K562 (cell line): ENCODE results near the gene PPP1R9B. TPM values are rescaled to one million over a fixed set of nuclear protein-coding genes. Genes with fewer than 3 reads are reported as not detected.
A peak's percentile ranks its signal among the peaks of the same experiment; 100 is the strongest.

ENCODE experiments used
- ATAC-seq: fragments of 200-7000 bp; cut with Tn5 transposase; 3 replicates; pipeline ENCODE4 v1.9.1; 2020; ENCODE audit warnings: moderate library complexity
- BruUV-seq: library from RNA; stranded (reverse); fragments of 400-500 nt; replicated peaks from 2 replicates; lab custom pipeline; 2021; lab: Mats Ljungman, UMichigan
- CTCF ChIA-PET: fragments of 300-600 bp; formaldehyde crosslinking; extraction: SDS; loops from one replicate; lab custom pipeline; 2021; ENCODE audit warnings: low intra/inter-chr PET ratio; lab: Yijun Ruan, JAX
- POLR2A ChIA-PET: fragments of 300-600, 350-650 bp; sonication (Branson Sonifier 250); formaldehyde crosslinking; extraction: SDS; loops from one replicate; lab custom pipeline; 2021; ENCODE audit warnings: antibody characterized with exemption, inconsistent platforms; lab: Yijun Ruan, JAX
- DNase-seq, 4 experiments: peaks; one replicate each; pipeline versions ENCODE4 v3.0.0 to v3.0.0-alpha.2; 2011 to 2018; ENCODE audit warnings: low spot score in 3 of 4, mixed read lengths in 3 of 4; ENCODE audit errors: extremely low read depth in 1 of 4
- FAIRE-seq: peaks from 2 replicates; lab custom pipeline; 2011; peaks lifted over from hg19 to GRCh38; lab: Jason Lieb, UNC
- H2AFZ ChIP-seq: 2 replicates; pipeline ENCODE4 v1.6.0; 2011; ENCODE audit warnings: low read depth, low read length, control low read depth, inconsistent platforms
- H3K27ac ChIP-seq: fragments of 200-600 bp; 3 replicates; pipeline ENCODE4 v1.8.0; 2011; ENCODE audit warnings: low read depth, mild to moderate bottlenecking, control low read depth, inconsistent platforms, low read length, moderate library complexity, mixed read lengths; ENCODE audit errors: extremely low read depth
- H3K27me3 ChIP-seq, 2 experiments: fragments of 300-600 bp in 1 of 2; 2 replicates in 1 of 2; 3 replicates in 1 of 2; pipeline versions ENCODE4 v1.6.0 to v1.8.0; 2011; ENCODE audit warnings: inconsistent platforms in 2 of 2, low read length in 2 of 2, mild to moderate bottlenecking in 1 of 2, mixed read lengths in 1 of 2, moderate library complexity in 1 of 2; ENCODE audit not compliant: control insufficient read depth in 2 of 2, insufficient read depth in 2 of 2
- H3K36me3 ChIP-seq: fragments of 300-600 bp; 3 replicates; pipeline ENCODE4 v1.8.0; 2011; ENCODE audit warnings: mild to moderate bottlenecking, low read length, inconsistent platforms; ENCODE audit not compliant: control insufficient read depth, insufficient read depth
- H3K4me1 ChIP-seq, 2 experiments: fragments of 200-600 bp in 1 of 2; replicated peaks in 1 of 2; 2 replicates in 1 of 2; 3 replicates in 1 of 2; pipeline versions ENCODE4 v1.5.1 to v1.8.0; 2011; ENCODE audit warnings: inconsistent platforms in 2 of 2, low read length in 2 of 2, mild to moderate bottlenecking in 1 of 2, mixed read lengths in 1 of 2, moderate library complexity in 1 of 2; ENCODE audit not compliant: control insufficient read depth in 2 of 2, insufficient read depth in 2 of 2
- H3K4me2 ChIP-seq: 2 replicates; pipeline ENCODE4 v1.6.1; 2011; ENCODE audit warnings: low read length, control low read depth, inconsistent platforms, mixed read lengths; ENCODE audit not compliant: insufficient read depth
- H3K4me3 ChIP-seq: fragments of 200-600 bp; sonication (generic), shearing (Covaris generic); 2 replicates; pipeline ENCODE4 v1.5.1; 2016; ENCODE audit warnings: control low read depth, inconsistent platforms
- H3K79me2 ChIP-seq: fragments of 200-600 bp; 3 replicates; pipeline ENCODE4 v1.8.0; 2011; ENCODE audit warnings: low read length, inconsistent platforms; ENCODE audit not compliant: control insufficient read depth, insufficient read depth
- H3K9ac ChIP-seq, 2 experiments: 2 replicates each; pipeline versions ENCODE4 v1.6.0 to v1.6.1; 2011; ENCODE audit warnings: low read depth in 2 of 2, low read length in 2 of 2, control low read depth in 1 of 2, inconsistent platforms in 1 of 2, mild to moderate bottlenecking in 1 of 2, mixed read lengths in 1 of 2; ENCODE audit not compliant: insufficient read depth in 1 of 2
- H3K9me1 ChIP-seq: one replicate; pipeline ENCODE4 v1.6.0; 2011; ENCODE audit warnings: inconsistent platforms, mild to moderate bottlenecking, low read length, moderate library complexity; ENCODE audit not compliant: control insufficient read depth, insufficient read depth
- H3K9me3 ChIP-seq: replicated peaks from 2 replicates; pipeline ENCODE4 v1.5.1; 2011; ENCODE audit warnings: low read depth, low read length, inconsistent platforms; ENCODE audit not compliant: control insufficient read depth, insufficient read depth
- H4K20me1 ChIP-seq: replicated peaks from 2 replicates; pipeline ENCODE4 v1.6.1; 2011; ENCODE audit warnings: low read length, inconsistent platforms, mixed read lengths; ENCODE audit not compliant: control insufficient read depth, insufficient read depth
- BACH1 ChIP-seq: fragments of 200-800 bp; sonication (Bioruptor generic); IDR thresholded peaks from 2 replicates; pipeline ENCODE4 v1.6.1; 2016; ENCODE audit warnings: missing genetic modification characterization, missing compliant biosample characterization
- CTBP1 ChIP-seq: fragments of 450-650 bp; IDR thresholded peaks from 2 replicates; pipeline ENCODE4 v1.6.1; 2016; ENCODE audit warnings: borderline replicate concordance
- EWSR1 ChIP-seq: fragments of 450-650 bp; IDR thresholded peaks from 2 replicates; pipeline ENCODE4 v1.6.1; 2018; ENCODE audit warnings: borderline replicate concordance, mild to moderate bottlenecking, low read depth, moderate library complexity; ENCODE audit not compliant: partially characterized antibody
- HDAC6 ChIP-seq: IDR thresholded peaks from 2 replicates; pipeline ENCODE4 v1.6.1; 2012; ENCODE audit warnings: low read depth, mild to moderate bottlenecking, control low read depth, inconsistent platforms, low read length, moderate library complexity
- JUND ChIP-seq, 2 experiments: IDR thresholded peaks; 2 replicates in 1 of 2; 3 replicates in 1 of 2; pipeline ENCODE4 v1.6.1; 2011; ENCODE audit warnings: borderline replicate concordance in 2 of 2, low read depth in 2 of 2, low read length in 2 of 2, improper control_type of control experiment in 1 of 2, missing biosample characterization in 1 of 2, missing genetic modification characterization in 1 of 2, missing genetic modification reagents in 1 of 2
- KDM1A ChIP-seq, 2 experiments: fragments of 450-650 bp; IDR thresholded peaks; 2 replicates each; pipeline ENCODE4 v1.6.1; 2016; ENCODE audit warnings: mild to moderate bottlenecking in 2 of 2
- NONO ChIP-seq, 2 experiments: fragments of 200-400 bp in 1 of 2; fragments of 450-650 bp in 1 of 2; formaldehyde crosslinking in 1 of 2; IDR thresholded peaks; 2 replicates each; pipeline ENCODE4 v1.6.1; 2017; ENCODE audit warnings: low read depth in 2 of 2, mild to moderate bottlenecking in 2 of 2, moderate library complexity in 2 of 2, low read length in 1 of 2
- PHF21A ChIP-seq: fragments of 450-650 bp; IDR thresholded peaks from 2 replicates; pipeline ENCODE4 v1.6.1; 2017; ENCODE audit warnings: low read depth, borderline replicate concordance
- RAD21 ChIP-seq, 2 experiments: fragments of 250-450 bp in 1 of 2; fragments of 450-650 bp in 1 of 2; sonication (Bioruptor Pico) in 1 of 2; formaldehyde crosslinking in 1 of 2; IDR thresholded peaks in 1 of 2; conservative IDR thresholded peaks in 1 of 2; 2 replicates each; pipeline versions ENCODE4 v1.4.0 to v1.8.0; 2020 to 2022; ENCODE audit warnings: mild to moderate bottlenecking in 2 of 2, moderate library complexity in 1 of 2
- RCOR1 ChIP-seq, 2 experiments: IDR thresholded peaks; 2 replicates each; pipeline ENCODE4 v1.6.1; 2012; ENCODE audit warnings: low read depth in 2 of 2, low read length in 2 of 2, borderline replicate concordance in 1 of 2, improper control_type of control experiment in 1 of 2
- RFX5 ChIP-seq: IDR thresholded peaks from 2 replicates; pipeline ENCODE4 v1.6.1; 2011; ENCODE audit warnings: low read depth, mild to moderate bottlenecking, improper control_type of control experiment, low read length
- U2AF1 ChIP-seq: fragments of 200-400 bp; formaldehyde crosslinking; optimal IDR thresholded peaks from 2 replicates; pipeline ENCODE3; 2017; ENCODE audit warnings: mild to moderate bottlenecking, low read depth, low read length, moderate library complexity
- WHSC1 ChIP-seq: IDR thresholded peaks from one replicate; pipeline ENCODE4 v1.6.1; 2012; ENCODE audit warnings: low read length, control low read depth, inconsistent platforms
- ZNF12 ChIP-seq: sonication (generic); formaldehyde crosslinking; IDR thresholded peaks from 2 replicates; pipeline ENCODE4 v1.4.0; 2020; ENCODE audit warnings: mild to moderate bottlenecking, missing genetic modification reagents
- ZNF785 ChIP-seq: fragments of 250-450 bp; sonication (Bioruptor Pico); IDR thresholded peaks from 2 replicates; pipeline ENCODE4 v1.4.0; 2020; ENCODE audit warnings: mild to moderate bottlenecking
- ZSCAN32 ChIP-seq: fragments of 450-650 bp; formaldehyde crosslinking; IDR thresholded peaks from 2 replicates; pipeline ENCODE4 v1.4.0; 2020; ENCODE audit warnings: mild to moderate bottlenecking, moderate library complexity
- WGBS: fragments of 100-300 bp; shearing (Covaris generic); methylation state at CpG from one replicate; pipeline ENCODE4 v1.1.6; 2016; ENCODE audit warnings: low coverage, mixed read lengths; ENCODE audit not compliant: insufficient coverage; ENCODE audit errors: missing lambda C conversion rate; 5-methylcytosine and 5-hydroxymethylcytosine counted together
- in situ Hi-C: fragments of 300-500 bp; cut with MboI; formaldehyde crosslinking; loops from 4 replicates; pipeline ENCODE4 v1.15.0; 2018; ENCODE audit warnings: inconsistent platforms, mixed read lengths
- intact Hi-C: fragments of 100-400 bp; cut with micrococcal nuclease; formaldehyde crosslinking; loops from 2 replicates; pipeline ENCODE4 v1.14.2; 2022
- polyA plus RNA-seq, 8 experiments: library from polyadenylated mRNA; depleted of rRNA in 4 of 8; stranded (reverse) in 5 of 8; unstranded in 3 of 8; fragments of >200 nt; fragmentation: Nextera tagmentation in 2 of 8; fragmentation: Illumina TruSeq in 1 of 8; extraction: Ambion mirVana in 2 of 8; extraction: Trizol in 1 of 8; gene quantifications; 2 replicates each; pipeline versions ENCODE4 v1.2.1 to v1.2.3, GENCODE V29; 2011 to 2014; ENCODE audit warnings: inconsistent platforms in 1 of 8, missing spikeins in 1 of 8
- total RNA-seq, 7 experiments: library from RNA; depleted of rRNA in 6 of 7; stranded (reverse); fragments of >200 nt in 6 of 7; fragmentation: Illumina TruSeq in 2 of 7; extraction: Trizol in 2 of 7; gene quantifications; 2 replicates each; pipeline versions ENCODE4 v1.2.1 to v1.2.3, GENCODE V29; 2011 to 2021; ENCODE audit warnings: low replicate concordance in 1 of 7
- TF ChIP-seq, protein P1 (sequence below): sonication (generic); formaldehyde crosslinking; IDR thresholded peaks from 2 replicates; pipeline ENCODE4 v1.8.0; 2022; ENCODE audit warnings: mild to moderate bottlenecking, missing genetic modification reagents
- TF ChIP-seq, protein P2 (sequence below): sonication (generic); formaldehyde crosslinking; IDR thresholded peaks from 2 replicates; pipeline ENCODE4 v1.8.0; 2022; ENCODE audit warnings: mild to moderate bottlenecking, missing genetic modification reagents, borderline replicate concordance

The PPP1R9B gene
- total and polyA plus RNA-seq, 9 of the 15 experiments (the other 6 are each of a cell fraction or from before 2014, with no cell fraction given), result 0.10 to 63.5 (median 24.7) TPM

- intact Hi-C loops (no loop called here), in situ Hi-C loops (no loop called here)
- ATAC-seq (peak; percentile 98), DNase-seq (peak; percentile 78 to 84 (median 82)), FAIRE-seq (peak; percentile 49)
- WGBS, result 3% methylated on average over 51 of the region's 64 CpGs
- no peaks in the 10 kb centered on the region for H3K36me3 ChIP-seq
- H3K9me3 ChIP-seq, result no peaks in the 10 kb centered on the region
- ChIA-PET POLR2A (interaction anchor here (1.0 to 1.3 kb wide), 2 partner anchors 15 kb away, joined by 3 to 4 read pairs; no protein-coding TSS in a partner anchor), CTCF (interaction anchor here (0.6 kb wide), 2 partner anchors 45 to 549 kb away, joined by 3 to 8 read pairs; no protein-coding TSS in a partner anchor)
- H3K4me2 ChIP-seq, result peak overlapping the region; percentile 39; the same call in 1 of the 2 replicates
- no peak overlapping the region for H3K4me3 ChIP-seq
- peaks cover 0 to 25% of the 10 kb centered on the region in 2 experiments; a peak in 4 of 5 replicates for H3K4me1 ChIP-seq
- no peaks in the 10 kb centered on the region for H3K9me1 ChIP-seq
- H3K27ac ChIP-seq, result no peak overlapping the region
- H4K20me1 ChIP-seq, result peaks cover 9% of the 10 kb centered on the region
- H2AFZ ChIP-seq, result peak overlapping the region; percentile 76
- peak overlapping the region in 1 of 2 experiments; percentile 5; a peak in 1 of 4 replicates for H3K9ac ChIP-seq
- no peaks in the 10 kb centered on the region for H3K79me2 ChIP-seq
- no TSS peak for BruUV-seq
- H3K27me3 ChIP-seq, result peaks cover 27 to 42% of the 10 kb centered on the region in 2 experiments; a peak in 4 of 5 replicates
- TF ChIP-seq, protein P1, sequence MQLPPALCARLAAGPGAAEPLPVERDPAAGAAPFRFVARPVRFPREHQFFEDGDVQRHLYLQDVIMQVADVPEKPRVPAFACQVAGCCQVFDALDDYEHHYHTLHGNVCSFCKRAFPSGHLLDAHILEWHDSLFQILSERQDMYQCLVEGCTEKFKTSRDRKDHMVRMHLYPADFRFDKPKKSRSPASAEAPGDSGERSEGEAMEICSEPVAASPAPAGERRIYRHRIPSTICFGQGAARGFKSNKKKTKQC, result peak; percentile 53
- TF ChIP-seq, protein P2, sequence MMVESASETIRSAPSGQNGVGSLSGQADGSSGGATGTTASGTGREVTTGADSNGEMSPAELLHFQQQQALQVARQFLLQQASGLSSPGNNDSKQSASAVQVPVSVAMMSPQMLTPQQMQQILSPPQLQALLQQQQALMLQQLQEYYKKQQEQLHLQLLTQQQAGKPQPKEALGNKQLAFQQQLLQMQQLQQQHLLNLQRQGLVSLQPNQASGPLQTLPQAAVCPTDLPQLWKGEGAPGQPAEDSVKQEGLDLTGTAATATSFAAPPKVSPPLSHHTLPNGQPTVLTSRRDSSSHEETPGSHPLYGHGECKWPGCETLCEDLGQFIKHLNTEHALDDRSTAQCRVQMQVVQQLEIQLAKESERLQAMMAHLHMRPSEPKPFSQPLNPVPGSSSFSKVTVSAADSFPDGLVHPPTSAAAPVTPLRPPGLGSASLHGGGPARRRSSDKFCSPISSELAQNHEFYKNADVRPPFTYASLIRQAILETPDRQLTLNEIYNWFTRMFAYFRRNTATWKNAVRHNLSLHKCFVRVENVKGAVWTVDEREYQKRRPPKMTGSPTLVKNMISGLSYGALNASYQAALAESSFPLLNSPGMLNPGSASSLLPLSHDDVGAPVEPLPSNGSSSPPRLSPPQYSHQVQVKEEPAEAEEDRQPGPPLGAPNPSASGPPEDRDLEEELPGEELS (CRISPR knock-in tag), result no peak
- no peak for TF ChIP-seq WHSC1
- TF ChIP-seq BACH1, result no peak
- TF ChIP-seq CTBP1, result peak; percentile 94
- TF ChIP-seq EWSR1, result no peak
- no peak for TF ChIP-seq U2AF1
- TF ChIP-seq NONO (IDR thresholded peaks at IDR 0.05; ENCODE audit: low read depth in 2 of 2, low read length in 1 of 2), result peak in 1 of 2 experiments; percentile 41; a peak in 1 of 4 replicates
- no peak for TF ChIP-seq ZSCAN32 (CRISPR knock-in tag)
- TF ChIP-seq ZNF12, result no peak
- TF ChIP-seq ZNF785 (CRISPR knock-in tag), result no peak
- TF ChIP-seq JUND (IDR thresholded peaks at IDR 0.05; ENCODE audit: borderline replicate concordance, low read depth, low read length), result peak; percentile 28; the same call in 1 of the 2 replicates
- TF ChIP-seq JUND (tag; IDR thresholded peaks at IDR 0.05; ENCODE audit: borderline replicate concordance, low read depth, low read length), result no peak
- TF ChIP-seq RAD21 (CRISPR knock-in tag; conservative IDR thresholded peaks at IDR 0.05 in 1 of 2, IDR thresholded peaks at IDR 0.05 in 1 of 2), result peak; percentile 62
- no peak for TF ChIP-seq PHF21A
- TF ChIP-seq KDM1A (IDR thresholded peaks at IDR 0.05), result peak in 1 of 2 experiments; percentile 30; a peak in 1 of 4 replicates
- TF ChIP-seq RFX5, result no peak
- TF ChIP-seq RCOR1 (IDR thresholded peaks at IDR 0.05; ENCODE audit: borderline replicate concordance in 1 of 2, low read depth in 2 of 2, low read length in 2 of 2), result 0 out of 4 replicates have a peak, but pooled peaks of 1 of the 2 experiments have one; percentile 27
- 0 out of 2 replicates have a peak, but pooled peaks have one; percentile 75 for TF ChIP-seq HDAC6
Observed at GRCh38 chr17:50117202-50118051, 33.0 kb downstream of the PPP1R9B start.
